PC-9 (cell line): ENCODE measurements around the gene ZNRF1.

Experiments
- CTCF ChIP-seq: fragments of 200-600 bp; sonication (generic); conservative IDR thresholded peaks from 2 replicates; pipeline ENCODE4 v1.6.1; 2017; ENCODE audit warnings: mixed run types, antibody characterized with exemption, mild to moderate bottlenecking, moderate library complexity
- EZH2 ChIP-seq: fragments of 200-600 bp; sonication (generic); IDR thresholded peaks from 2 replicates; pipeline ENCODE4 v1.8.0; 2017; ENCODE audit warnings: antibody characterized with exemption, low read depth

- no peak for TF ChIP-seq CTCF
- TF ChIP-seq EZH2: no peak
These were observed 7.6 kb upstream of the ZNRF1 start for GRCh38 chr16:74991268-74991592.
